Measurements from ENCODE around the gene SMG9. TPM values are rescaled to one million over a fixed set of nuclear protein-coding genes. Genes with fewer than 3 reads are reported as not detected.

The SMG9 gene
- total RNA-seq, 2 experiments from 2014 or later: 34.7 to 38.2 TPM

DNA sequence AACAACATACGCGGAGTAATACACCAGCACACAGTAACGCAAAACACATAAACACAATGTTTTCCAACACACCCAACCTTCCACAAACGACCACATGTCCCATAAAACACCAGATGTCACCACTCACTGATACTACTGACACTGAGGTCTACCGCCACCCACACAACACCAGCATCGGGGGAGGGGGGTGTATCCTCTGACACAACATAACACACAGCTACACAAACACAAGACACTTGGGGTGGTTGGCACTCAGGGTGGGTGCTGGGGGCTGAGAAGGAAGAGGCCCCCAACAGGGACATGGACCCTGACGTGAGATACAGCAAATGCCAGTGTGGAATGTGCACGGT lies 27.5 kb upstream of the SMG9 start:
- DNase-seq (no peak), ATAC-seq (ENCODE audit: poor library complexity) (no peak)
- Histone ChIP-seq H3K27ac (ENCODE audit: low read depth in 1 of 2, low read length in 2 of 2) (no peak overlapping the region), H3K4me3 (ENCODE audit: low read length) (peak overlapping the region; percentile 31), H3K36me3 (ENCODE audit: insufficient read depth, low read length) (no peaks in the 10 kb centered on the region), H3K4me1 (ENCODE audit: insufficient read depth, low read length) (peaks cover 78% of the 10 kb centered on the region), H3K9me3 (ENCODE audit: control insufficient read depth in 1 of 2, insufficient read depth in 1 of 2, low read length in 2 of 2) (no peaks in the 10 kb centered on the region), H3K27me3 (ENCODE audit: control insufficient read depth in 1 of 2, insufficient read depth in 2 of 2, low read length in 2 of 2) (no peaks in the 10 kb centered on the region)
- ChIA-PET POLR2A (interaction anchor here (5.7 kb wide), 1 partner anchor 28 kb away, joined by 43 read pairs; the partner anchor contains the start of gene SMG9), CTCF (interaction anchor here (1.8 kb wide), 1 partner anchor 16 kb away, joined by 10 read pairs; no protein-coding TSS in a partner anchor)
- Mint-ChIP-seq H3K9me3 (no peaks in the 10 kb centered on the region), H3K27ac (peak overlapping the region; percentile 90), H3K27me3 (no peaks in the 10 kb centered on the region), H3K4me1 (ENCODE audit: low read depth) (peaks cover 74% of the 10 kb centered on the region), H3K4me3 (peak overlapping the region; percentile 76), H3K36me3 (ENCODE audit: low read depth) (no peaks in the 10 kb centered on the region)
- intact Hi-C loops (cut with DNase I, micrococcal nuclease): loop anchor here in 1 of 2 experiments (10.0 kb wide), 2 partner anchors 107 to 227 kb away; partner anchors contain the start of gene PLAUR
- TF ChIP-seq, protein P1, sequence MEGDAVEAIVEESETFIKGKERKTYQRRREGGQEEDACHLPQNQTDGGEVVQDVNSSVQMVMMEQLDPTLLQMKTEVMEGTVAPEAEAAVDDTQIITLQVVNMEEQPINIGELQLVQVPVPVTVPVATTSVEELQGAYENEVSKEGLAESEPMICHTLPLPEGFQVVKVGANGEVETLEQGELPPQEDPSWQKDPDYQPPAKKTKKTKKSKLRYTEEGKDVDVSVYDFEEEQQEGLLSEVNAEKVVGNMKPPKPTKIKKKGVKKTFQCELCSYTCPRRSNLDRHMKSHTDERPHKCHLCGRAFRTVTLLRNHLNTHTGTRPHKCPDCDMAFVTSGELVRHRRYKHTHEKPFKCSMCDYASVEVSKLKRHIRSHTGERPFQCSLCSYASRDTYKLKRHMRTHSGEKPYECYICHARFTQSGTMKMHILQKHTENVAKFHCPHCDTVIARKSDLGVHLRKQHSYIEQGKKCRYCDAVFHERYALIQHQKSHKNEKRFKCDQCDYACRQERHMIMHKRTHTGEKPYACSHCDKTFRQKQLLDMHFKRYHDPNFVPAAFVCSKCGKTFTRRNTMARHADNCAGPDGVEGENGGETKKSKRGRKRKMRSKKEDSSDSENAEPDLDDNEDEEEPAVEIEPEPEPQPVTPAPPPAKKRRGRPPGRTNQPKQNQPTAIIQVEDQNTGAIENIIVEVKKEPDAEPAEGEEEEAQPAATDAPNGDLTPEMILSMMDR (IDR thresholded peaks at IDR 0.05): no peak

DNA sequence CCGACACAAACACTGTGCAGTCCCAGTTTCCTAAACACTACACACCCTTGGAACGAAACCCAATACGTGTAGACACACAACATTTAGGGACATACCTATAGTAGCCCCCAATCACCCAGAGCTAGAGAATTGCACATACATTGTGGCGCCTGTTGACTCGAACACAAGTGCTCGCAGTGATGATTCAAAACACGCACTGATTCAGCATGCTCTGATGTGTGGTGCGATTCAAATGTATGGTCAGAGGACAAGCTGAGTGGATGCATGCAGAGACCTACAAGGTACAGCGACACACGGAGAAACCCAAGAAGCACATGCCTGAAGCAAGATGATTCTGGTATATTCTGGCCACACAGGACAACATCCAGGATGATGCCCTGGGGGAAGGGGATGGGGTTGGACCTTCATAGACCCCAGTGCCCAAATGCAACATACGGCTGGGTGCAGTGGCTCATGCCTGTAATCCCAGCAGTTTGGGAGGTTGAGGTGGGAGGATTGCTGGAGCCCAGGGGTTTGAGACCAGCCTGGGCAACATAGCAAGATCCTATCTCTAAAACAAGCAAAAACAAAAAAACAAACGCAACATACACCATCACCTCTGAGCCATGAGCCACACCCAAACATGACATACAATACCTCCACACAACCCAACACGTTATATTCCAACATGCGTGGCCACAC lies 27.0 kb upstream of the SMG9 start:
- Mint-ChIP-seq H3K27ac (peak overlapping the region; percentile 90), H3K36me3 (ENCODE audit: low read depth) (no peaks in the 10 kb centered on the region), H3K4me1 (ENCODE audit: low read depth) (peaks cover 79% of the 10 kb centered on the region), H3K27me3 (no peaks in the 10 kb centered on the region), H3K4me3 (peak overlapping the region; percentile 88), H3K9me3 (no peaks in the 10 kb centered on the region)
- Histone ChIP-seq H3K36me3 (ENCODE audit: insufficient read depth, low read length) (no peaks in the 10 kb centered on the region), H3K4me1 (ENCODE audit: insufficient read depth, low read length) (peaks cover 83% of the 10 kb centered on the region), H3K27me3 (ENCODE audit: control insufficient read depth in 1 of 2, insufficient read depth in 2 of 2, low read length in 2 of 2) (no peaks in the 10 kb centered on the region), H3K27ac (ENCODE audit: low read depth in 1 of 2, low read length in 2 of 2) (peak overlapping the region in 1 of 2 donors; percentile 62), H3K9me3 (ENCODE audit: control insufficient read depth in 1 of 2, insufficient read depth in 1 of 2, low read length in 2 of 2) (no peaks in the 10 kb centered on the region), H3K4me3 (ENCODE audit: low read length) (peak overlapping the region; percentile 63)
- ATAC-seq (ENCODE audit: poor library complexity): no peak
- POLR2A ChIA-PET: interaction anchor here (1.3 to 5.7 kb wide), 2 partner anchors 17 to 27 kb away, joined by 5 to 43 read pairs; partner anchors contain the start of gene SMG9
- peak in 1 of 14 experiments; percentile 26 for DNase-seq
- CTCF ChIA-PET: interaction anchor here (0.8 to 3.4 kb wide), 3 partner anchors 15 to 36 kb away, joined by 3 to 13 read pairs (median 10); no protein-coding TSS in a partner anchor
- TF ChIP-seq, protein P1 (IDR thresholded peaks at IDR 0.05): no peak
- intact Hi-C loops (cut with DNase I, micrococcal nuclease): loop anchor here in 1 of 2 experiments (10.0 kb wide), 2 partner anchors 107 to 227 kb away; partner anchors contain the start of gene PLAUR

DNA sequence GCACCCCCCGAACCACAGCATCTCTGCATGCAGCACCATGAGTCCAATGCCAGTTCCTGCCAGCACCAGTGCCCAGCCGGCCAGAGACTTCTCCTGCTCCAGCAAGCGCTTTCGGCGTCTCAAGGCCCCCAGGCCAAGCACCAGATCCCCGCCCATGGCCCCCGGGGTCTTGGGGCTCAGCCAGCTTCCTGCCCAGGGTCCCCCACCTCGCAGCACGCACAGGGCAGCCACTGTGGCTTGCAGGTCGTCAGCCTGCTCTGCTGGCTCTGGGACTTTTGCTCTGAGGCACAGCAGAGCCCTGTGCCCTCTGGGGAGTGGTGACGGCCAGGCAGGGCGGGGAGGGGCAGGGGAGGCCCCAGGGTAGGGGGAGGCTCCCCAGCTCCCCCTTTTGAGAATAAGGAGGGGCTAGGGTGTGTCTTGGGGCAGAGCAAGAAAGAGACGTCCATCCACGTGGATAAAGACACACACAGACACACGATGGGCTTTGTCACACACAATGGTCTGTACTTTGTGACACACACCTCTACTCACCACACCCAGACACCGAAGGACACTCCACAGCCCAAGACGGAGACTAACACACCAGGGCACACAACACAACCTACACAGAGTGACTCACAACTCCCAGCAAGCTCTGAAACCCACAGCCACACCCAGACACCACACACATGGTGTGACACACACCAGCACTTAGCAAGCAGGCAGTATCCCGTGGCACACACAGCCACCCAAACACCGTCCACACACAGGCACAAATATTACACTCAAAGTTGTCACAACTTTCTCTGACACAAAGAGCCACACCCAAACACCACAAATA lies 26.2 kb upstream of the SMG9 start, which contains the start of gene KCNN4:
Gene KCNN4, minus strand, starts transcription at position 268 of the 820 bp plus-strand sequence. Its CDS starts 112 bp downstream, at position 156.
- peaks cover 92% of the 10 kb centered on the region for H3K4me1 ChIP-seq (ENCODE audit: insufficient read depth, low read length)
- no peaks in the 10 kb centered on the region for H3K9me3 Mint-ChIP-seq

More for the DNA sequence above, 26.2 kb upstream of the SMG9 start, which contains the start of gene KCNN4:
- H3K27ac Mint-ChIP-seq: peak within 1 kb of the TSS; percentile 90
- H3K4me1 Mint-ChIP-seq (ENCODE audit: low read depth): peaks cover 87% of the 10 kb centered on the region
- peaks cover 4% of the 10 kb centered on the region for H3K36me3 Mint-ChIP-seq (ENCODE audit: low read depth)
- CTCF ChIA-PET: interaction anchor here (0.8 to 3.4 kb wide), 3 partner anchors 15 to 36 kb away, joined by 3 to 13 read pairs (median 10); no protein-coding TSS in a partner anchor
- H3K27ac ChIP-seq (ENCODE audit: low read depth in 1 of 2, low read length in 2 of 2): peak within 1 kb of the TSS; percentile 62 to 71
- TF ChIP-seq, protein P1 (IDR thresholded peaks at IDR 0.05): no peak
- no peaks in the 10 kb centered on the region for H3K9me3 ChIP-seq (ENCODE audit: control insufficient read depth in 1 of 2, insufficient read depth in 1 of 2, low read length in 2 of 2)
- H3K27me3 Mint-ChIP-seq: no peaks in the 10 kb centered on the region
- POLR2A ChIA-PET: interaction anchor here (1.3 to 5.7 kb wide), 3 partner anchors 16 to 113 kb away, joined by 5 to 43 read pairs (median 6); partner anchors contain the start of gene SMG9
- H3K36me3 ChIP-seq (ENCODE audit: insufficient read depth, low read length): no peaks in the 10 kb centered on the region
- ATAC-seq (ENCODE audit: poor library complexity) (peak; percentile 39), DNase-seq (peak; percentile 29 to 80 (median 62))
- H3K27me3 ChIP-seq (ENCODE audit: control insufficient read depth in 1 of 2, insufficient read depth in 2 of 2, low read length in 2 of 2): no peaks in the 10 kb centered on the region
- peak within 1 kb of the TSS; percentile 88 for H3K4me3 Mint-ChIP-seq
- peak within 1 kb of the TSS; percentile 63 for H3K4me3 ChIP-seq (ENCODE audit: low read length)
- intact Hi-C loops (cut with DNase I, micrococcal nuclease): loop anchor here in 1 of 2 experiments (10.0 kb wide), 2 partner anchors 106 to 226 kb away; partner anchors contain the start of gene PLAUR

Measured in CD4-positive, alpha-beta T cell (primary cell).